H1 (cell line): Measurements from ENCODE around the gene B4GALNT3. TPM values are rescaled to one million over a fixed set of nuclear protein-coding genes. Genes with fewer than 3 reads are reported as not detected.
A peak's percentile ranks its signal among the peaks of the same experiment; 100 is the strongest.

Experiments
- CTCF ChIA-PET: fragments of 300-600 bp; sonication (Branson Sonifier 250); formaldehyde crosslinking; loops from one replicate; lab custom pipeline; 2021; ENCODE audit not compliant: partially characterized antibody; lab: Charles Lee
- POLR2A ChIA-PET: fragments of 300-600 bp; sonication (Branson Sonifier 250); formaldehyde crosslinking; loops from one replicate; lab custom pipeline; 2021; ENCODE audit warnings: inconsistent platforms; ENCODE audit not compliant: partially characterized antibody; lab: Charles Lee
- DNase-seq, 2 experiments: peaks; one replicate each; pipeline versions ENCODE4 v3.0.0 to v3.0.0-alpha.2; 2010 to 2022; ENCODE audit warnings: low spot score in 2 of 2, low read depth in 1 of 2, mixed read lengths in 1 of 2
- FAIRE-seq: peaks from 2 replicates; lab custom pipeline; 2011; peaks lifted over from hg19 to GRCh38; lab: Jason Lieb, UNC
- H2AFZ ChIP-seq: 2 replicates; pipeline ENCODE4 v1.8.1; 2012; ENCODE audit warnings: low read length, inconsistent platforms
- H2AK5ac ChIP-seq: 2 replicates; pipeline ENCODE4 v1.6.1; 2013; ENCODE audit warnings: low read depth, low read length
- H2BK120ac ChIP-seq: replicated peaks from 2 replicates; pipeline ENCODE3; 2013; ENCODE audit warnings: low read depth, low read length, inconsistent platforms
- H2BK12ac ChIP-seq: 2 replicates; pipeline ENCODE4 v1.6.1; 2013; ENCODE audit warnings: low read depth, low read length
- H2BK15ac ChIP-seq: 2 replicates; pipeline ENCODE4 v1.6.1; 2013; ENCODE audit warnings: low read length
- H2BK20ac ChIP-seq: 2 replicates; pipeline ENCODE4 v1.6.1; 2013; ENCODE audit warnings: low read length
- H2BK5ac ChIP-seq: 2 replicates; pipeline ENCODE4 v1.6.1; 2013; ENCODE audit warnings: low read depth, low read length
- H3K14ac ChIP-seq: 2 replicates; pipeline ENCODE4 v1.6.1; 2013; ENCODE audit warnings: inconsistent platforms; ENCODE audit not compliant: insufficient read length
- H3K18ac ChIP-seq: 2 replicates; pipeline ENCODE4 v1.6.1; 2013; ENCODE audit warnings: low read length; ENCODE audit errors: extremely low read depth
- H3K23ac ChIP-seq: 2 replicates; pipeline ENCODE4 v1.6.1; 2013; ENCODE audit warnings: inconsistent platforms; ENCODE audit not compliant: insufficient read length
- H3K23me2 ChIP-seq: 2 replicates; pipeline ENCODE4 v1.6.1; 2013; ENCODE audit warnings: low read depth, low read length
- H3K27ac ChIP-seq: 2 replicates; pipeline ENCODE4 v1.6.1; 2011; ENCODE audit warnings: low read depth, low read length, inconsistent platforms
- H3K27me3 ChIP-seq, 4 experiments: replicated peaks in 1 of 4; 1 replicate in 1 of 4; 2 replicates in 3 of 4; pipeline versions ENCODE4 v1.6.1 to v1.8.1; 2011 to 2013; ENCODE audit warnings: low read length in 3 of 4, mild to moderate bottlenecking in 3 of 4, inconsistent platforms in 2 of 4, mixed read lengths in 2 of 4, moderate library complexity in 1 of 4; ENCODE audit not compliant: control insufficient read depth in 3 of 4, insufficient read depth in 3 of 4; ENCODE audit errors: extremely low read depth in 1 of 4
- H3K36me3 ChIP-seq, 4 experiments: 2 replicates each; pipeline versions ENCODE4 v1.6.1 to v1.8.1; 2011 to 2013; ENCODE audit warnings: mild to moderate bottlenecking in 4 of 4, low read length in 3 of 4, moderate library complexity in 2 of 4, control low read depth in 1 of 4, inconsistent platforms in 1 of 4; ENCODE audit not compliant: insufficient read depth in 4 of 4, control insufficient read depth in 2 of 4
- H3K4ac ChIP-seq: replicated peaks from 2 replicates; pipeline ENCODE3; 2013; ENCODE audit warnings: low read length, low read depth, mixed read lengths, inconsistent platforms; ENCODE audit not compliant: insufficient read length
- H3K4me1 ChIP-seq, 4 experiments: replicated peaks in 1 of 4; 1 replicate in 1 of 4; 2 replicates in 3 of 4; pipeline versions ENCODE4 v1.6.1 to v1.8.1; 2011 to 2013; ENCODE audit warnings: low read length in 3 of 4, inconsistent platforms in 2 of 4, mixed read lengths in 1 of 4; ENCODE audit not compliant: insufficient read depth in 4 of 4, control insufficient read depth in 3 of 4
- H3K4me2 ChIP-seq, 2 experiments: 2 replicates each; pipeline versions ENCODE4 v1.6.1 to v1.8.1; 2011 to 2013; ENCODE audit warnings: low read depth in 2 of 2, low read length in 2 of 2, control low read depth in 1 of 2, inconsistent platforms in 1 of 2, mild to moderate bottlenecking in 1 of 2; ENCODE audit not compliant: insufficient read depth in 1 of 2
- H3K4me3 ChIP-seq, 4 experiments: fragments of 200-600, 300-600 bp in 1 of 4; sonication (generic), shearing (Covaris generic), sonication (Bioruptor Twin) in 1 of 4; 2 replicates each; pipeline versions ENCODE4 v1.5.1 to v1.8.1; 2011 to 2016; ENCODE audit warnings: low read length in 4 of 4, low read depth in 3 of 4, control low read depth in 2 of 4, inconsistent platforms in 2 of 4, mild to moderate bottlenecking in 2 of 4, mixed read lengths in 1 of 4, moderate library complexity in 1 of 4; ENCODE audit not compliant: insufficient read depth in 2 of 4; ENCODE audit errors: extremely low read depth in 1 of 4
- H3K56ac ChIP-seq: replicated peaks from 2 replicates; pipeline ENCODE3; 2013; ENCODE audit warnings: low read depth, mild to moderate bottlenecking, mixed read lengths, low read length, inconsistent platforms; ENCODE audit not compliant: insufficient read length
- H3K79me1 ChIP-seq: 2 replicates; pipeline ENCODE4 v1.6.1; 2013; ENCODE audit warnings: low read depth, low read length, control low read depth
- H3K79me2 ChIP-seq, 2 experiments: 2 replicates each; pipeline versions ENCODE4 v1.6.1 to v1.8.1; 2012 to 2013; ENCODE audit warnings: low read length in 2 of 2, mild to moderate bottlenecking in 2 of 2, inconsistent platforms in 1 of 2; ENCODE audit not compliant: insufficient read depth in 2 of 2, control insufficient read depth in 1 of 2
- H3K9ac ChIP-seq, 4 experiments: replicated peaks in 1 of 4; 1 replicate in 1 of 4; 2 replicates in 3 of 4; pipeline versions ENCODE4 v1.6.1 to v1.8.1; 2011 to 2013; ENCODE audit warnings: low read depth in 3 of 4, low read length in 3 of 4, control low read depth in 2 of 4, mild to moderate bottlenecking in 2 of 4, moderate library complexity in 2 of 4, inconsistent platforms in 1 of 4; ENCODE audit errors: extremely low read depth in 1 of 4
- H3K9me3 ChIP-seq, 2 experiments: 2 replicates each; pipeline versions ENCODE4 v1.6.1 to v1.8.1; 2012 to 2013; ENCODE audit warnings: mild to moderate bottlenecking in 2 of 2, moderate library complexity in 2 of 2, control low read depth in 1 of 2, inconsistent platforms in 1 of 2, low read depth in 1 of 2, low read length in 1 of 2, mixed read lengths in 1 of 2; ENCODE audit not compliant: insufficient read depth in 2 of 2
- H4K20me1 ChIP-seq, 2 experiments: replicated peaks in 1 of 2; 2 replicates each; pipeline versions ENCODE3 to v1.8.1; 2011 to 2013; ENCODE audit warnings: inconsistent platforms in 2 of 2, low read length in 2 of 2, mild to moderate bottlenecking in 1 of 2; ENCODE audit not compliant: insufficient read depth in 2 of 2, control insufficient read depth in 1 of 2
- H4K5ac ChIP-seq: 2 replicates; pipeline ENCODE4 v1.6.1; 2013; ENCODE audit warnings: low read length, low read depth, mixed read lengths, inconsistent platforms; ENCODE audit not compliant: insufficient read length
- H4K8ac ChIP-seq: 2 replicates; pipeline ENCODE4 v1.8.0; 2013; ENCODE audit warnings: mild to moderate bottlenecking, moderate library complexity, low read length, inconsistent platforms; ENCODE audit not compliant: insufficient read depth; ENCODE audit errors: extremely low read depth
- H4K91ac ChIP-seq: replicated peaks from 2 replicates; pipeline ENCODE3; 2013; ENCODE audit warnings: low read length, mixed read lengths, inconsistent platforms; ENCODE audit not compliant: insufficient read length
- ATF3 ChIP-seq: IDR thresholded peaks from 2 replicates; pipeline ENCODE4 v1.6.1; 2011; ENCODE audit warnings: low read depth, mild to moderate bottlenecking, low read length; ENCODE audit not compliant: insufficient read depth
- GTF2F1 ChIP-seq: IDR thresholded peaks from 2 replicates; pipeline ENCODE4 v1.6.1; 2012; ENCODE audit warnings: low read depth, low read length, improper control_type of control experiment, borderline replicate concordance
- RFX5 ChIP-seq: IDR thresholded peaks from 2 replicates; pipeline ENCODE4 v1.6.1; 2011; ENCODE audit warnings: low read depth, low read length, improper control_type of control experiment, borderline replicate concordance
- SIN3A ChIP-seq, 2 experiments: IDR thresholded peaks in 1 of 2; conservative IDR thresholded peaks in 1 of 2; 2 replicates each; pipeline ENCODE4 v1.6.1; 2011 to 2012; ENCODE audit warnings: low read length in 2 of 2, improper control_type of control experiment in 1 of 2, low read depth in 1 of 2, mild to moderate bottlenecking in 1 of 2
- TAF7 ChIP-seq: optimal IDR thresholded peaks from 2 replicates; pipeline ENCODE3; 2011; ENCODE audit warnings: low read depth, mild to moderate bottlenecking, inconsistent platforms, low read length, moderate library complexity, borderline replicate concordance
- WGBS, 2 experiments: shearing (Covaris generic) in 1 of 2; methylation state at CpG; one replicate each; pipeline versions ENCODE4 v1.1.6 to v1.1.7; 2013 to 2015; ENCODE audit warnings: low lambda C conversion rate in 2 of 2, mixed read lengths in 2 of 2, inconsistent platforms in 1 of 2, low coverage in 1 of 2, missing lambda C conversion rate in 1 of 2; ENCODE audit not compliant: insufficient replicate concordance in 2 of 2, insufficient coverage in 1 of 2, insufficient read length in 1 of 2; ENCODE audit errors: extremely low coverage in 1 of 2, missing lambda C conversion rate in 1 of 2; 5-methylcytosine and 5-hydroxymethylcytosine counted together
- polyA plus RNA-seq, 7 experiments: library from polyadenylated mRNA; depleted of rRNA in 3 of 7; stranded (reverse) in 5 of 7; unstranded in 2 of 7; fragments of >200 nt in 5 of 7; fragments of 200-250 nt in 2 of 7; gene quantifications; 1 replicate in 5 of 7; 2 replicates in 1 of 7; 4 replicates in 1 of 7; pipeline versions ENCODE4 v1.2.1 to v1.2.3, GENCODE V29; 2011 to 2013; ENCODE audit warnings: missing spikeins in 2 of 7, mixed read lengths in 2 of 7
- total RNA-seq: library from RNA; stranded (reverse); fragmentation: NEBNext Ultra II Directional; extraction: Animal tissue kit (Norgen Biotek cat#: 25700); gene quantifications from 2 replicates; pipeline ENCODE4 v1.2.1, GENCODE V29; 2021
- TF ChIP-seq, protein P1 (sequence below), 3 experiments: IDR thresholded peaks; 1 replicate in 2 of 3; 2 replicates in 1 of 3; pipeline versions ENCODE4 v1.5.1 to v1.6.1; 2011; ENCODE audit warnings: low read length in 3 of 3, mild to moderate bottlenecking in 3 of 3, inconsistent platforms in 2 of 3, low read depth in 1 of 3, moderate library complexity in 1 of 3; ENCODE audit not compliant: insufficient read depth in 1 of 3; ENCODE audit errors: control extremely low read depth in 1 of 3

B4GALNT3 gene
- total and polyA plus RNA-seq, 2 of the 8 experiments (the other 6 are each of a cell fraction or from before 2014, with no cell fraction given) = 12.5 to 20.3 TPM

GRCh38 chr12:546920-547845, 87.4 kb downstream of the B4GALNT3 start:
- H3K23me2 ChIP-seq = no peaks in the 10 kb centered on the region; the same call in 1 of the 2 replicates
- peaks cover 0 to 8% (median 4%) of the 10 kb centered on the region in 4 experiments; a peak in 3 of 7 replicates for H3K4me1 ChIP-seq
- H4K20me1 ChIP-seq = peaks cover 0 to 4% of the 10 kb centered on the region in 2 experiments
- no peak overlapping the region for H3K14ac ChIP-seq
- H4K5ac ChIP-seq = no peak overlapping the region
- H3K79me1 ChIP-seq = no peaks in the 10 kb centered on the region
- no peaks in the 10 kb centered on the region for H3K27me3 ChIP-seq
- no peak overlapping the region for H3K9ac ChIP-seq
- ChIA-PET CTCF (interaction anchor here (0.6 to 3.5 kb wide), 39 partner anchors 8 to 501 kb away, joined by 3 to 150 read pairs (median 6); no protein-coding TSS in a partner anchor), POLR2A (interaction anchor here (0.5 to 2.0 kb wide), 4 partner anchors 24 to 109 kb away, joined by 3 to 8 read pairs (median 4); no protein-coding TSS in a partner anchor)
- H3K4me2 ChIP-seq = no peak overlapping the region
- no peaks in the 10 kb centered on the region for H3K79me2 ChIP-seq
- H3K4ac ChIP-seq = no peak overlapping the region
- H4K8ac ChIP-seq = no peak overlapping the region
- no peak overlapping the region for H3K23ac ChIP-seq
- H2AFZ ChIP-seq = no peak overlapping the region
- DNase-seq (peak in 1 of 2 experiments; percentile 89), FAIRE-seq (no peak)
- H4K91ac ChIP-seq = no peak overlapping the region
- no peak overlapping the region for H2BK12ac ChIP-seq
- H3K36me3 ChIP-seq = peaks cover 0 to 4% (median 1%) of the 10 kb centered on the region in 4 experiments; a peak in 3 of 8 replicates
- no peak overlapping the region for H2BK120ac ChIP-seq
- peaks cover 0 to 4% of the 10 kb centered on the region in 2 experiments; a peak in 1 of 4 replicates for H3K9me3 ChIP-seq
- H3K56ac ChIP-seq = no peak overlapping the region
- H2AK5ac ChIP-seq = no peak overlapping the region
- H3K27ac ChIP-seq = no peak overlapping the region
- no peak overlapping the region for H2BK15ac ChIP-seq
- no peak overlapping the region for H2BK20ac ChIP-seq
- no peak overlapping the region for H2BK5ac ChIP-seq
- H3K4me3 ChIP-seq = no peak overlapping the region
- no peak overlapping the region for H3K18ac ChIP-seq
- 53% methylated on average over 44 of the region's 44 CpGs; no CpG with 5 or more reads in 1 of the 2 experiments for WGBS, 2 experiments
- TF ChIP-seq SIN3A (conservative IDR thresholded peaks at IDR 0.05 in 1 of 2, IDR thresholded peaks at IDR 0.05 in 1 of 2; ENCODE audit: low read depth in 1 of 2, low read length in 2 of 2) (0 out of 4 replicates have a peak, but pooled peaks of 1 of the 2 experiments have one; percentile 17), TAF7 (peak; percentile 83), GTF2F1 (no peak), RFX5 (no peak), ATF3 (0 out of 2 replicates have a peak, but pooled peaks have one; percentile 27)
- TF ChIP-seq, protein P1, sequence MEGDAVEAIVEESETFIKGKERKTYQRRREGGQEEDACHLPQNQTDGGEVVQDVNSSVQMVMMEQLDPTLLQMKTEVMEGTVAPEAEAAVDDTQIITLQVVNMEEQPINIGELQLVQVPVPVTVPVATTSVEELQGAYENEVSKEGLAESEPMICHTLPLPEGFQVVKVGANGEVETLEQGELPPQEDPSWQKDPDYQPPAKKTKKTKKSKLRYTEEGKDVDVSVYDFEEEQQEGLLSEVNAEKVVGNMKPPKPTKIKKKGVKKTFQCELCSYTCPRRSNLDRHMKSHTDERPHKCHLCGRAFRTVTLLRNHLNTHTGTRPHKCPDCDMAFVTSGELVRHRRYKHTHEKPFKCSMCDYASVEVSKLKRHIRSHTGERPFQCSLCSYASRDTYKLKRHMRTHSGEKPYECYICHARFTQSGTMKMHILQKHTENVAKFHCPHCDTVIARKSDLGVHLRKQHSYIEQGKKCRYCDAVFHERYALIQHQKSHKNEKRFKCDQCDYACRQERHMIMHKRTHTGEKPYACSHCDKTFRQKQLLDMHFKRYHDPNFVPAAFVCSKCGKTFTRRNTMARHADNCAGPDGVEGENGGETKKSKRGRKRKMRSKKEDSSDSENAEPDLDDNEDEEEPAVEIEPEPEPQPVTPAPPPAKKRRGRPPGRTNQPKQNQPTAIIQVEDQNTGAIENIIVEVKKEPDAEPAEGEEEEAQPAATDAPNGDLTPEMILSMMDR (IDR thresholded peaks at IDR 0.05; ENCODE audit: control extremely low read depth in 1 of 3, insufficient read depth in 1 of 3, low read depth in 1 of 3, low read length in 3 of 3) = peak; percentile 92 to 99 (median 94)
